H1 (cell line): ENCODE results near the gene MGMT. TPM values are rescaled to one million over a fixed set of nuclear protein-coding genes. Genes with fewer than 3 reads are reported as not detected.

Source experiments
- CTCF ChIA-PET: fragments of 300-600 bp; sonication (Branson Sonifier 250); formaldehyde crosslinking; loops from one replicate; lab custom pipeline; 2021; ENCODE audit not compliant: partially characterized antibody; lab: Charles Lee
- POLR2A ChIA-PET: fragments of 300-600 bp; sonication (Branson Sonifier 250); formaldehyde crosslinking; loops from one replicate; lab custom pipeline; 2021; ENCODE audit warnings: inconsistent platforms; ENCODE audit not compliant: partially characterized antibody; lab: Charles Lee
- DNase-seq, 2 experiments: peaks; one replicate each; pipeline versions ENCODE4 v3.0.0 to v3.0.0-alpha.2; 2010 to 2022; ENCODE audit warnings: low spot score in 2 of 2, low read depth in 1 of 2, mixed read lengths in 1 of 2
- FAIRE-seq: peaks from 2 replicates; lab custom pipeline; 2011; peaks lifted over from hg19 to GRCh38; lab: Jason Lieb, UNC
- H2AFZ ChIP-seq: 2 replicates; pipeline ENCODE4 v1.8.1; 2012; ENCODE audit warnings: low read length, inconsistent platforms
- H2AK5ac ChIP-seq: 2 replicates; pipeline ENCODE4 v1.6.1; 2013; ENCODE audit warnings: low read depth, low read length
- H2BK120ac ChIP-seq: replicated peaks from 2 replicates; pipeline ENCODE3; 2013; ENCODE audit warnings: low read depth, low read length, inconsistent platforms
- H2BK12ac ChIP-seq: 2 replicates; pipeline ENCODE4 v1.6.1; 2013; ENCODE audit warnings: low read depth, low read length
- H2BK15ac ChIP-seq: 2 replicates; pipeline ENCODE4 v1.6.1; 2013; ENCODE audit warnings: low read length
- H2BK20ac ChIP-seq: 2 replicates; pipeline ENCODE4 v1.6.1; 2013; ENCODE audit warnings: low read length
- H2BK5ac ChIP-seq: 2 replicates; pipeline ENCODE4 v1.6.1; 2013; ENCODE audit warnings: low read depth, low read length
- H3K14ac ChIP-seq: 2 replicates; pipeline ENCODE4 v1.6.1; 2013; ENCODE audit warnings: inconsistent platforms; ENCODE audit not compliant: insufficient read length
- H3K18ac ChIP-seq: 2 replicates; pipeline ENCODE4 v1.6.1; 2013; ENCODE audit warnings: low read length; ENCODE audit errors: extremely low read depth
- H3K23ac ChIP-seq: 2 replicates; pipeline ENCODE4 v1.6.1; 2013; ENCODE audit warnings: inconsistent platforms; ENCODE audit not compliant: insufficient read length
- H3K23me2 ChIP-seq: 2 replicates; pipeline ENCODE4 v1.6.1; 2013; ENCODE audit warnings: low read depth, low read length
- H3K27ac ChIP-seq: 2 replicates; pipeline ENCODE4 v1.6.1; 2011; ENCODE audit warnings: low read depth, low read length, inconsistent platforms
- H3K27me3 ChIP-seq, 4 experiments: replicated peaks in 1 of 4; 1 replicate in 1 of 4; 2 replicates in 3 of 4; pipeline versions ENCODE4 v1.6.1 to v1.8.1; 2011 to 2013; ENCODE audit warnings: low read length in 3 of 4, mild to moderate bottlenecking in 3 of 4, inconsistent platforms in 2 of 4, mixed read lengths in 2 of 4, moderate library complexity in 1 of 4; ENCODE audit not compliant: control insufficient read depth in 3 of 4, insufficient read depth in 3 of 4; ENCODE audit errors: extremely low read depth in 1 of 4
- H3K36me3 ChIP-seq, 4 experiments: 2 replicates each; pipeline versions ENCODE4 v1.6.1 to v1.8.1; 2011 to 2013; ENCODE audit warnings: mild to moderate bottlenecking in 4 of 4, low read length in 3 of 4, moderate library complexity in 2 of 4, control low read depth in 1 of 4, inconsistent platforms in 1 of 4; ENCODE audit not compliant: insufficient read depth in 4 of 4, control insufficient read depth in 2 of 4
- H3K4ac ChIP-seq: replicated peaks from 2 replicates; pipeline ENCODE3; 2013; ENCODE audit warnings: low read length, low read depth, mixed read lengths, inconsistent platforms; ENCODE audit not compliant: insufficient read length
- H3K4me1 ChIP-seq, 4 experiments: replicated peaks in 1 of 4; 1 replicate in 1 of 4; 2 replicates in 3 of 4; pipeline versions ENCODE4 v1.6.1 to v1.8.1; 2011 to 2013; ENCODE audit warnings: low read length in 3 of 4, inconsistent platforms in 2 of 4, mixed read lengths in 1 of 4; ENCODE audit not compliant: insufficient read depth in 4 of 4, control insufficient read depth in 3 of 4
- H3K4me2 ChIP-seq, 2 experiments: 2 replicates each; pipeline versions ENCODE4 v1.6.1 to v1.8.1; 2011 to 2013; ENCODE audit warnings: low read depth in 2 of 2, low read length in 2 of 2, control low read depth in 1 of 2, inconsistent platforms in 1 of 2, mild to moderate bottlenecking in 1 of 2; ENCODE audit not compliant: insufficient read depth in 1 of 2
- H3K4me3 ChIP-seq, 4 experiments: fragments of 200-600, 300-600 bp in 1 of 4; sonication (generic), shearing (Covaris generic), sonication (Bioruptor Twin) in 1 of 4; 2 replicates each; pipeline versions ENCODE4 v1.5.1 to v1.8.1; 2011 to 2016; ENCODE audit warnings: low read length in 4 of 4, low read depth in 3 of 4, control low read depth in 2 of 4, inconsistent platforms in 2 of 4, mild to moderate bottlenecking in 2 of 4, mixed read lengths in 1 of 4, moderate library complexity in 1 of 4; ENCODE audit not compliant: insufficient read depth in 2 of 4; ENCODE audit errors: extremely low read depth in 1 of 4
- H3K56ac ChIP-seq: replicated peaks from 2 replicates; pipeline ENCODE3; 2013; ENCODE audit warnings: low read depth, mild to moderate bottlenecking, mixed read lengths, low read length, inconsistent platforms; ENCODE audit not compliant: insufficient read length
- H3K79me1 ChIP-seq: 2 replicates; pipeline ENCODE4 v1.6.1; 2013; ENCODE audit warnings: low read depth, low read length, control low read depth
- H3K79me2 ChIP-seq, 2 experiments: 2 replicates each; pipeline versions ENCODE4 v1.6.1 to v1.8.1; 2012 to 2013; ENCODE audit warnings: low read length in 2 of 2, mild to moderate bottlenecking in 2 of 2, inconsistent platforms in 1 of 2; ENCODE audit not compliant: insufficient read depth in 2 of 2, control insufficient read depth in 1 of 2
- H3K9ac ChIP-seq, 4 experiments: replicated peaks in 1 of 4; 1 replicate in 1 of 4; 2 replicates in 3 of 4; pipeline versions ENCODE4 v1.6.1 to v1.8.1; 2011 to 2013; ENCODE audit warnings: low read depth in 3 of 4, low read length in 3 of 4, control low read depth in 2 of 4, mild to moderate bottlenecking in 2 of 4, moderate library complexity in 2 of 4, inconsistent platforms in 1 of 4; ENCODE audit errors: extremely low read depth in 1 of 4
- H3K9me3 ChIP-seq, 2 experiments: 2 replicates each; pipeline versions ENCODE4 v1.6.1 to v1.8.1; 2012 to 2013; ENCODE audit warnings: mild to moderate bottlenecking in 2 of 2, moderate library complexity in 2 of 2, control low read depth in 1 of 2, inconsistent platforms in 1 of 2, low read depth in 1 of 2, low read length in 1 of 2, mixed read lengths in 1 of 2; ENCODE audit not compliant: insufficient read depth in 2 of 2
- H4K20me1 ChIP-seq, 2 experiments: replicated peaks in 1 of 2; 2 replicates each; pipeline versions ENCODE3 to v1.8.1; 2011 to 2013; ENCODE audit warnings: inconsistent platforms in 2 of 2, low read length in 2 of 2, mild to moderate bottlenecking in 1 of 2; ENCODE audit not compliant: insufficient read depth in 2 of 2, control insufficient read depth in 1 of 2
- H4K5ac ChIP-seq: 2 replicates; pipeline ENCODE4 v1.6.1; 2013; ENCODE audit warnings: low read length, low read depth, mixed read lengths, inconsistent platforms; ENCODE audit not compliant: insufficient read length
- H4K8ac ChIP-seq: 2 replicates; pipeline ENCODE4 v1.8.0; 2013; ENCODE audit warnings: mild to moderate bottlenecking, moderate library complexity, low read length, inconsistent platforms; ENCODE audit not compliant: insufficient read depth; ENCODE audit errors: extremely low read depth
- H4K91ac ChIP-seq: replicated peaks from 2 replicates; pipeline ENCODE3; 2013; ENCODE audit warnings: low read length, mixed read lengths, inconsistent platforms; ENCODE audit not compliant: insufficient read length
- CHD1 ChIP-seq: IDR thresholded peaks from 2 replicates; pipeline ENCODE4 v1.6.1; 2012; ENCODE audit warnings: low read depth, low read length, improper control_type of control experiment
- CHD2 ChIP-seq: IDR thresholded peaks from 2 replicates; pipeline ENCODE4 v1.6.1; 2012; ENCODE audit warnings: low read length, improper control_type of control experiment
- HDAC6 ChIP-seq: IDR thresholded peaks from one replicate; pipeline ENCODE4 v1.7.1; 2012; ENCODE audit warnings: low read depth, mild to moderate bottlenecking, inconsistent platforms, low read length, moderate library complexity
- KDM5A ChIP-seq: fragments of 200-600 bp; IDR thresholded peaks from 2 replicates; pipeline ENCODE4 v1.7.1; 2012; ENCODE audit warnings: mild to moderate bottlenecking, low read length, inconsistent platforms, mixed read lengths
- NANOG ChIP-seq: IDR thresholded peaks from 2 replicates; pipeline ENCODE4 v1.6.1; 2011; ENCODE audit warnings: low read length, low read depth, mild to moderate bottlenecking, inconsistent platforms; ENCODE audit not compliant: insufficient read depth, poor library complexity, severe bottlenecking
- SP4 ChIP-seq: IDR thresholded peaks from 2 replicates; pipeline ENCODE4 v1.6.1; 2012; ENCODE audit warnings: low read length, inconsistent platforms
- SRF ChIP-seq: IDR thresholded peaks from 2 replicates; pipeline ENCODE4 v1.6.1; 2011; ENCODE audit warnings: mild to moderate bottlenecking, low read depth, low read length, moderate library complexity
- TBP ChIP-seq: IDR thresholded peaks from 2 replicates; pipeline ENCODE4 v1.6.1; 2011; ENCODE audit warnings: low read depth, low read length, improper control_type of control experiment
- WGBS, 2 experiments: shearing (Covaris generic) in 1 of 2; methylation state at CpG; one replicate each; pipeline versions ENCODE4 v1.1.6 to v1.1.7; 2013 to 2015; ENCODE audit warnings: low lambda C conversion rate in 2 of 2, mixed read lengths in 2 of 2, inconsistent platforms in 1 of 2, low coverage in 1 of 2, missing lambda C conversion rate in 1 of 2; ENCODE audit not compliant: insufficient replicate concordance in 2 of 2, insufficient coverage in 1 of 2, insufficient read length in 1 of 2; ENCODE audit errors: extremely low coverage in 1 of 2, missing lambda C conversion rate in 1 of 2; 5-methylcytosine and 5-hydroxymethylcytosine counted together
- polyA plus RNA-seq, 7 experiments: library from polyadenylated mRNA; depleted of rRNA in 3 of 7; stranded (reverse) in 5 of 7; unstranded in 2 of 7; fragments of >200 nt in 5 of 7; fragments of 200-250 nt in 2 of 7; gene quantifications; 1 replicate in 5 of 7; 2 replicates in 1 of 7; 4 replicates in 1 of 7; pipeline versions ENCODE4 v1.2.1 to v1.2.3, GENCODE V29; 2011 to 2013; ENCODE audit warnings: missing spikeins in 2 of 7, mixed read lengths in 2 of 7
- total RNA-seq: library from RNA; stranded (reverse); fragmentation: NEBNext Ultra II Directional; extraction: Animal tissue kit (Norgen Biotek cat#: 25700); gene quantifications from 2 replicates; pipeline ENCODE4 v1.2.1, GENCODE V29; 2021
- TF ChIP-seq, protein P1 (sequence below): IDR thresholded peaks from 2 replicates; pipeline ENCODE4 v1.6.1; 2011; ENCODE audit warnings: low read length, improper control_type of control experiment

Gene MGMT
- total and polyA plus RNA-seq, 2 of the 8 experiments (the other 6 are each of a cell fraction or from before 2014, with no cell fraction given), result 9.9 to 10.7 TPM

DNA sequence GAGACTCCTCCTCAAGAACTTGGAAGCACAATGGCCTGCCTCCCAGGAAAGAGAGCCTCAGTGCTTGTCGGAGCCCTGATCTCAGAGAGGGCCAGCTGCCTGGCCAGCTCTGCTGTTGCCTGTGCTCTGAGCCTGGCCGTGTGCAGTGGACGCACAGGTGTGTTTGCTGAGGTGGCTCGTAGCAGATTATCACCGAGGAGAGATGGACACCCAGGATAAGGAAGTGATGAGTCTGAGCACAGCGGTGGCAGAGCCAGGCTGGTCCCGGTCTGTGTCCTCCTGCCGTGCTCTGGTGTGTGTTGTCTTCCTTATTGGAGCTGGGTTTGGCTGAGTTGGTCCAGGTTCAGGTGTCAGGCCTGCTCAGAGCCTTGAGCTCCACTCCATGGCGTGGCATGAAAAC, 288.6 kb downstream of the MGMT start:
- no peak for DNase-seq
- Histone ChIP-seq H4K8ac (no peak overlapping the region), H3K9me3 (peaks cover 9% of the 10 kb centered on the region in 2 experiments; a peak in 3 of 4 replicates), H3K4ac (no peak overlapping the region), H3K27me3 (no peaks in the 10 kb centered on the region), H4K20me1 (no peaks in the 10 kb centered on the region), H3K56ac (no peak overlapping the region), H3K18ac (no peak overlapping the region), H2BK120ac (no peak overlapping the region), H2BK15ac (no peak overlapping the region), H3K4me1 (no peaks in the 10 kb centered on the region), H2BK20ac (no peak overlapping the region), H3K27ac (no peak overlapping the region), H3K79me2 (no peaks in the 10 kb centered on the region), H3K23ac (no peak overlapping the region), H4K5ac (no peak overlapping the region), H2AK5ac (no peak overlapping the region), H3K9ac (no peak overlapping the region), H2AFZ (no peak overlapping the region), H3K4me2 (no peak overlapping the region), H3K23me2 (no peaks in the 10 kb centered on the region), H2BK12ac (no peak overlapping the region), H4K91ac (no peak overlapping the region), H2BK5ac (no peak overlapping the region), H3K36me3 (no peaks in the 10 kb centered on the region), H3K14ac (no peak overlapping the region), H3K4me3 (no peak overlapping the region), H3K79me1 (no peaks in the 10 kb centered on the region)
- CTCF ChIA-PET, result interaction anchor here (1.4 kb wide), 1 partner anchor 215 kb away, joined by 4 read pairs; no protein-coding TSS in a partner anchor
- WGBS, 2 experiments, result 70% methylated on average over 8 of the region's 9 CpGs; no CpG with 5 or more reads in 1 of the 2 experiments
- POLR2A ChIA-PET, result no interaction called here
- no peak for FAIRE-seq
- TF ChIP-seq NANOG, result no peak
- TF ChIP-seq, protein P1, sequence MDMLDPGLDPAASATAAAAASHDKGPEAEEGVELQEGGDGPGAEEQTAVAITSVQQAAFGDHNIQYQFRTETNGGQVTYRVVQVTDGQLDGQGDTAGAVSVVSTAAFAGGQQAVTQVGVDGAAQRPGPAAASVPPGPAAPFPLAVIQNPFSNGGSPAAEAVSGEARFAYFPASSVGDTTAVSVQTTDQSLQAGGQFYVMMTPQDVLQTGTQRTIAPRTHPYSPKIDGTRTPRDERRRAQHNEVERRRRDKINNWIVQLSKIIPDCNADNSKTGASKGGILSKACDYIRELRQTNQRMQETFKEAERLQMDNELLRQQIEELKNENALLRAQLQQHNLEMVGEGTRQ, result no peak
- TF ChIP-seq HDAC6, result no peak
- no peak for TF ChIP-seq KDM5A
- TF ChIP-seq CHD1, result no peak
- no peak for TF ChIP-seq TBP
- no peak for TF ChIP-seq SRF
- TF ChIP-seq CHD2, result no peak
- TF ChIP-seq SP4, result no peak
